SIG-M5 treated with dmso at 0.1 percent for 504 hours (cell line): Measurements from ENCODE around the gene CFAP210.
"Not testable (repeated sequence)": the region's sequence is repeated elsewhere in the genome, so short reads cannot be mapped to it uniquely, and the experiment has no call there.

ENCODE experiments used
- DNase-seq: peaks from one replicate; lab custom pipeline; 2025; ENCODE audit not compliant: unreplicated experiment; lab: John Stamatoyannopoulos, UW

CFAP210 gene

DNA sequence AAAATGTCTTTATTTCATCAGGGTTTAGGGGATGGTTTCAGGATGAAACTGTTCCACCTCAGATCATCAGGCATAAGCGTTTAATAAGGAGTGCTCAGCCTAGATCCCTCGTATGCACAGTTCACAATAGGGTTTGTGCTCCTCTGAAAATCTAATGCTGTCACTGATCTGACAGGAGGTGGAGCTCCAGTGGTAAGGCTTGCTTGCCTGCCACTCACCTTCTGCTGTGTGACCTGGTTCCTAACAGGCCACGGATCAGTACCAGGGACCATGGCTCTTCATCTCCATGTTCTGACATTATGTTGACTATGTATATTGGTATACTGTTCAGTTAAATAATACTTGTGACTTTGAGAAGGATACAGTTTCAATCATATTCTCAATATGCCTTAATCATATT, 68.4 kb downstream of the CFAP210 start:
- no peak for DNase-seq

DNA sequence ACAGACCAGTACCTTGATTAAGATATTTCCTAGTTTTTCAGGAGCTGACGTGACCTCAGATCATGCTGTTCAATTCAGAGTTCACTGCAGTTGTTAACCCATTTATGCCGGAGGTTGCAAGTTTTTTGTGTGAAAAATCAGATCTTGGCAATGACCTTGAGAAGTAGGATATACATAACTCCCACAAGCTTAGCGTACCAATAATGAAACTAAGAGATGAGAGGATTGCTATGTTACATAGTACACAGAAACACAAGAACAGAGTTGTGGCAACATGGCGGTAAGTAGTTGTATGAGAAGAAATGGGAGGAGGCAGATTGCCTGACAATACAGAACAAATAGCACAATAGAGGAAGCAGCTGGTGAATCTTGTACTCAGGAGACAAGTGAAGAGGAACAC, 71.0 kb downstream of the CFAP210 start:
- DNase-seq, result no peak

DNA sequence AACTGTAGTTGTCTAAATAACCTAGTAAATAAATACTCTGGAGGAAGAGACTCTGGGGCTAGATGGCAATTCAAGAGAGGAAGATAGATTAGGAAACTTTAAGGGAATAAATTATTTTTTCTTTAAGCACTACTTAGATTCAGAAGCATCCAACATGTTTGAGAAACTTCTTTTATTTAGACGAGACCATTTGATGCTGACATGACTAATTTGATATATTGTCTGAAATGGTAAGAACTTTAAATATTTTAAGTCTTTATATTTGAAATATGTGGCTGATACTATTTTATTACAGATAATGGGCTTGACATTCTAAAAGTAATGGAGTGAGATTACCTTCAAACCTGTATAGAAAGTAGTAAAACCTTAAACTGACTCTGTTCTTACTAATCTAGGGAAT, 73.7 kb downstream of the CFAP210 start:
- no peak for DNase-seq

DNA sequence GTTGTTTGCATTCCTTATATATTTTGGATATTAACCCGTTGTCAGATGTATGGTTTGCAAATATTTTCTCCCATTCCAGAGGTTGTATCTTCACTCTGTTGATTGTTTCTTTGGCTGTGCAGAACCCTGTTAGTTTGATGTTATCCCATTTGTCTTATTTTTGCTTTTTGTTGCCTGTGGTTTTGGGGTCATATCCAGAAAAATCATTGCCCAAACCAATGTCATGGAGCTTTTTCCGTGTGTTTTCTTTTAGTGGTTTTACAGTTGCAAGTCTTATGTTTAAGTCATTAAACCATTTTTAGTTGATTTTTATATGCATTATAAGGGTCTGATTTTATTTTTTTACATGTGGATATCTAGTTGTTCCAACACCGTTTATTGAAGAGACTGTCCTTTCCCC, 74.3 kb downstream of the CFAP210 start:
- DNase-seq, result no peak

DNA sequence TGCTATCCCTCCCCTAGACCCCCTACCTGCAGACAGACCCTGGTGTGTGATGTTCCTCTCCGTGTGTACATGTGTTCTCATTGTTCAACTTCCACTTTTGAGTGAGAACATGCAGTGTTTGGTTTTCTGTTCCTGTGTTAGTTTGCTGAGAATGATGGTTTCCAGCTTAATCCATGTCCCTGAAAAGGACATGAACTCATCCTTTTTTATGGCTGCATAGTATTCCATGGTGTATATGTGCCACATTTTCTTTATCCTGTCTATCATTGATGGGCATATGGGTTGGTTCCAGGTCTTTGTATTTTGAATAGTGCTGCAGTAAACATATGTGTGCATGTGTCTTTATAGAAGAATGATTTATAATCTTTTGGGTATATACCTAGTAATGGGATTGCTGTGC, 78.2 kb downstream of the CFAP210 start:
- DNase-seq, result not testable (repeated sequence)

DNA sequence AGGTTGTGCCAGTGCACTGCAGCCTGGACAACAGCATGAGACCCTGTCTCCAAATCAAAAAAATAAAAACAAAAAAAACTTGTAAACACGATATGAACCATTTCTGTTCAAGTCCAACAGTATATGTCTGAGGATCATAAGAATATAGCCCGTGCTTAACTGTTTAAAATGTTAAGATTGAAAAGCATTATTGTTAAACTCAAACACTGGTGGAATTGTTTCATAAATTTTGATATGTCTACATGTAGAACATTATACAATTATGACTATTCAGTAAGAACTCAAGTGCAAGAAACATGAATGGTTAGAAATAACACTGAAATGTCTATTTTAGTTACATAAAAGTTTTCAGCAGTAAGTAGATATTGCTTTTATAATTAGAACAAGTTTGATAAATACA, 80.3 kb downstream of the CFAP210 start:
- no peak for DNase-seq

DNA sequence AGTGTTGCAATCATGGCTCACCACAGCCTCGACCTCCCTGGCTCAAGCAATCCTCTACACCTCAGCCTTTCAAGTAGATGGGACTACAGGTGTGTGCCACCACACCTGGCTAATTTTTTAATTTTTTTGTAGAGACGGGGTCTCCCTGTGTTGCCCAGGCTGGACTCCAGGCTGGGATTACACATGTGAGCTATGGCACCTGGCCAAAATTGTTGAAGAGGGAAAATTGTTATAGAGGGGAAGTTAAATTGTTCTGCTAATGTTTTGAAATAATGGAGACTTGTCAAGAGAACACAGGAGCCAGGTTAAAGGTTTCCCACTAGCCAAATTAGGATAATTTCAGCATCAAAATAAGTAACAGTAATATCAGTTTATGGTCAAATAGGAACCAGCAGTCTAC, 84.9 kb downstream of the CFAP210 start:
- DNase-seq, result no peak

DNA sequence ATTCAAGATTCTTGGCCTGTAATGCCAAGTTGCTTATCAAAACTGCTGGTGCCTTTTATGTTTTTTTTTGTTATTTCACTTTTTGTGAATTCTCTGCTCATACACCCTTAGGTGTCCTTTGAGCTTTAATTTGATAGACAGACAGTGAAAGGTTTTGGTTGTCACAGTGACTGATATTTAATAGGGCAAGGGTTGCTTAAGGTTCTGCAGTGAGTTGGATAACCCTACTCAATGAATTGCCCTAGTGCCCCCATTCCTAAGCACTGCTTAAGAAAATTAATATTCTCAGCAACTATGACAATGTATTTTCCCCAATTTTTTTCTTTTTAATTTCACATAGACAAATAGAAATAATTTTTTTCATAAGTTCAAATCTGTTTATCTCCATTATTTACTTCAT, 94.6 kb downstream of the CFAP210 start:
- no peak for DNase-seq

DNA sequence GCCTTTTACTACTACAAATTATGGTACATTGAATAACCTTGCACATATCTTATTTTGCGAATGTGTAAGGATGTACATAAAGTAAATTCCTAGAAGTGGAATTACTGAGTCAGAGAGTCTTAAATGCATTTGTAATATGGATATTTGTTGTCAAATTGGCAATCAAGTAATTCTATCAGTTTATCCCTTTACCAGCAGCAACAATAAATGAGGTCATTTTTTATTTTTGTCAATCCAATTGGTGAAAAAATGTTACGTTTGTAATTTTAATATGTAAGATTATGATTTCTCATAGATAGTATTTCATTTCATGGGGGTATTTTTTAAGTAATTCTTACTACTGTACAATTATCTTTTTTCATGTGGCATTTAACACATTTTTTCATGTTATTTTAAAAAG, 95.2 kb downstream of the CFAP210 start:
- no peak for DNase-seq

DNA sequence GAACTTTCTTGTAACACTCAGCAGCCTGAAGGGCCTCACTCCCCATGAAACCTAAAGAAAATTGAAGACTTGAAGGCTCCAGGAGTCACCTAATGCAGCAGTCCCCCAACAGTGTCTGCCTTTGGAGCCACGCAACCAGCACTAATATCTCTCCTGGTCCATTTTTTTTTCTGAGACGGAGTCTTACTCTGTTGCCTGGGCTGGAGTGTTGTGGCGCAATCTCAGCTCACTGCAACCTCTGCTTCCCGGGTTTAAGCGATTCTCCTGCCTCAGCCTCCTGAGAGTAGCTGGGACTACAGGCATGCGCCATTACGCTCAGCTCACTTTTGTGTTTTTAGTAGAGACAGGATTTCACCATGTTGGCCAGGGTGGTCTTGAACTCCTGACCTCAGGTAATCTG, 97.7 kb downstream of the CFAP210 start:
- DNase-seq, result not testable (repeated sequence)
